ENCODE results near the gene TMEM87B.
"Not testable (repeated sequence)": the region's sequence is repeated elsewhere in the genome, so short reads cannot be mapped to it uniquely, and the experiment has no call there.

Gene TMEM87B

DNA sequence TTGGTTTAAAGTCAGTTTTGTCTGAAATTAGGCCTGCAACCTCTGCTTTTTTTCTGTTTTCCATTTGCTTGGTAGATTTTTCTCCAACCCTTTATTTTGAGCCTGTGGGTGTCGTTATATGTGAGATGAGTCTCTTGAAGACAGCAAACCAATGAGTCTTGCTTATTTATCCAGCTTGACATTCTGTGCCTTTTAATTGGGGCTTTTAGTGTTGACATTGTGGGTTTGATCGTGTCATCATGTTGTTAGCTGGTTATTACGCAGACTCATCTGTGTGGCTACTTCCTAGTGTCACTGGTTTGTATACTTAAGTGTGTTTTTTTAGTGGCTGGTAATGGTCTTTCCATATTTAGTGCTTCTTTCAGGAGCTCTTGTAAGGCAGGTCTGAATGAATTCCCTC lies 18.8 kb downstream of the TMEM87B start:
- no peak for DNase-seq (ENCODE audit: low read depth, low spot score)

DNA sequence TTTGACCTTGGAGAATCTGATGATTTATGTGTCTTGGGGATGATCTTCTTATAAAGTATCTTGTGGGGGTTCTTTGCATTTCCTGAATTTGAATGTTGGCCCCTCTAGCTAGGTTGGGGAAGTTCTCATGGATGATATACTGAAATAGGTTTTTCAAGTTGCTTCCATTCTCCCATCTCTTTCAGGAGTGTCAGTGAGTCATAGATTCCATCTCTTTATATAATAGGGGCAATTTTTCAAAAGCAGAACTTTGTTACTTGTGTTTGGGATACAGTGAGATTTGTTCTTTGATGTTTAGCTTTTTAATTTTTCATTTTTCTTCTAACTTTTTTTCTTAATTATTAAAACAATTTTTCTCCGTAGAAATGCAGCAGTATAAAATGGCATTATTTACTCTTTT lies 19.4 kb downstream of the TMEM87B start:
- DNase-seq (ENCODE audit: low read depth, low spot score): no peak

DNA sequence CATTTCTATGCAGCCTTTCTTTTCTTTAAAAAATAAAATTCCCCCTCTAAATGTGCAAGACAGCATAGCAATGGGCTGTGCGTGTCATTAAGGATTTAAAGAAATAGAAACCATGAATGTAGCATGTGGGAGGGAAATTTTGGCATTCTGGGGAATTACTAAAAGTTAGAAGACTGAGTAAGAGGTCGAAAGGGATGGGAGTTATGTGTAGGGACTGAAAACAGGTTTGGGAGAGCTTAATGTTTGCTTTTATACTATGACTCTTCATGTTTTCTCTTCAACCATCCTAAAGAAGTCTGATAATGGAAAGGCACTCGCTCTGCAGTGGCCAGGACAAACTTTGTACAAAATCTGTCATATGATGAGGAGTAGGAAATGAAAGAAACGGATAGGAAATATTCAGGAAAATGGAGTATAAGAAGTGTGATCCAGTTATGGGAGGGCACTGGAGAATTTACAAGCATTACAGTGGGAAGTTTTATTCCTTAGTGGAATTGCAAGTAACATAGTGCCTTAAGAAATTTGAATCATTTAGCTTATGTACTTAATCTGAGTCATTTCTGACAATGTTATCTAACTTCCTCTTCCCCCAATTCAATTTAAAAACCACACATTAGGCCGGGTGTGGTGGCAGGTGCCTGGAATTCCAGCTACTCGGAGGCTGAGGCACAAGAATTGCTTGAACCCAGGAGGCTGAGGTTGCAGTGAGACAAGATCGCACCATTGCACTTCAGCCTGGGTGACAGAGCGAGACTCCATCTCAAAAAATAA lies 20.6 kb downstream of the TMEM87B start:
- no peak for DNase-seq (ENCODE audit: low read depth, low spot score)

DNA sequence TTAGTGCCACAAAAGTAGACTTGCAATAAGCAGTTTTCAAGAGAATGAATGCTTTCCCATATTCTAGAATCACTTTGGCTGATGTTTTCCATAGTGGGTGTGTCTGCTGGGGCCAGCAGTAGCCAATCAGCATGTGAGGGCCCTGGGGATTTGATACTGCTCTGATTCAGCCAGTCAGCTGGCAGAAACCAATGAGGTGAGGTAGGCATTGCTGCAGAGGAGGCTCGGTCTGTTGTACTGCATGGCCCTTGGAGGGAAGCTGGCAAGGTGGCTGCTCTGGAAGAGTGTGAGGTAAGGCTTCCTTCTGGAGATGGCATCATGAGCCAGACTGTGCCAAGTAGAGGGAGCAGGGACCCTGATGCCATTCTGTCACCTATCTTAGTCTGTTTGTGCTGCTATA lies 22.7 kb downstream of the TMEM87B start:
- no peak for DNase-seq (ENCODE audit: low read depth, low spot score)

DNA sequence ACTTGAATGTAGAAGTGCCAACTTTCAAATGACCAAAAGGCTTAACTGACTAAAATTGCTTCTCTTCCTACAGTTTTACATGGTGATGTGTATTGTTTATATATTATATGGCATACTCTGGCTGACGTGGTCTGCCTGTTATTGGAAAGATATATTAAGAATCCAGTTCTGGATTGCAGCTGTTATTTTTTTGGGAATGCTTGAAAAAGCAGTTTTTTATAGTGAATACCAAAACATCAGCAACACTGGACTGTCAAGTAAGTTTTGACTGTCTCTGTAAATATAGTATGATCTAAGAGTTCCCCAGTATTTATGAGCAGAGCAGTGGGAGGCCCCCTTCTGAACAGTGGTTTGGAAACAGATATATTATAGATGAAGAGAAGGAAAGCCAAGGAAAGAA lies 26.2 kb downstream of the TMEM87B start:
- no peak for DNase-seq (ENCODE audit: low read depth, low spot score)

DNA sequence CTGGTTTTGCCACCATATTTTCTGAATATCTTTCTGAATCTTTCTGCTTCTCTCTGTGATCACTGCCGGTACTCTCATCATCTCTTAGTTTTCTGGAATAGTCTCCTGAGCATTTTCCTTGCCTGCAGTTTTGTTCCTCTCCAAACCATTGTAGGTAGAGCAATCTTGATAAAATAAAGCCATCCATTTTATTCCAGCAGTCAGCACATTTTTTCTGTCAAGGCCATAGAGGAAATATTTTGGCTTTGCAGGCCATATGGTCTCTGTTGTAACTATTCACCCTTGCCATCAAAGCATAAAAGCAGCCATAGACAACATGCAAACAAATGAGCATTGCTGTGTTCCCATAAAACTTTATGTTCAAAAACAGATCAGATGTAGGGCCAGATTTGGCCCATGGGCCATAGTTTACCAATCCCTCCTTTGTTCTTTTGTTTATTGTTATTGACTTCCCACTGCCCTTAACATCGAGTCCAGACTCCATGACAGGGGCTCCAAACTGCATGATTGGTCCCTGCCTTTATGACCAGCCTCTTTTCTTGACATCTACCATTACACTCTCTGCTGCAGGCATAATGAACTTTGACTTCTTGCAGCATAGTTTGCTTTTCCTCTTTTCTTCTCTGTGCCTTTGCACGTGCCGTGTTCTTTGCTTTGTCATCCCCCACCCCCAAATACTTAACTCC lies 29.8 kb downstream of the TMEM87B start:
- no peak for DNase-seq (ENCODE audit: low read depth, low spot score)

DNA sequence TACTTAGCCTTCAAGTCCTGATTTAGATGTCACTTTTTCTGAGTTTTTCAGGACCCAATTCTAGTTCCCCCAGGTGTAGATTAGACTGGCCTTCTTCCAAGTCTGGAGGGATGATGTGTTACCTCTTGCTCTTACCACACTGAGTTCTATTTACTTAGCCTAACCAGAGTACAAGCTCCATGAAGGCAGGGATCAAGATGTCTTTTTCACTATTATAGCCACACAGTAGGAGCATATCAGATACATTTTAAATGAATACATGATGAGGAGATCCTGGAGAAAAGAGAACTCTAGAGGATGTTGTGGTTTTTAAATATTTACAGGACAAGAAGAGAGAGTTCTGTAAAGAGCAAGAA lies 30.3 kb downstream of the TMEM87B start:
- no peak for DNase-seq (ENCODE audit: low read depth, low spot score)

DNA sequence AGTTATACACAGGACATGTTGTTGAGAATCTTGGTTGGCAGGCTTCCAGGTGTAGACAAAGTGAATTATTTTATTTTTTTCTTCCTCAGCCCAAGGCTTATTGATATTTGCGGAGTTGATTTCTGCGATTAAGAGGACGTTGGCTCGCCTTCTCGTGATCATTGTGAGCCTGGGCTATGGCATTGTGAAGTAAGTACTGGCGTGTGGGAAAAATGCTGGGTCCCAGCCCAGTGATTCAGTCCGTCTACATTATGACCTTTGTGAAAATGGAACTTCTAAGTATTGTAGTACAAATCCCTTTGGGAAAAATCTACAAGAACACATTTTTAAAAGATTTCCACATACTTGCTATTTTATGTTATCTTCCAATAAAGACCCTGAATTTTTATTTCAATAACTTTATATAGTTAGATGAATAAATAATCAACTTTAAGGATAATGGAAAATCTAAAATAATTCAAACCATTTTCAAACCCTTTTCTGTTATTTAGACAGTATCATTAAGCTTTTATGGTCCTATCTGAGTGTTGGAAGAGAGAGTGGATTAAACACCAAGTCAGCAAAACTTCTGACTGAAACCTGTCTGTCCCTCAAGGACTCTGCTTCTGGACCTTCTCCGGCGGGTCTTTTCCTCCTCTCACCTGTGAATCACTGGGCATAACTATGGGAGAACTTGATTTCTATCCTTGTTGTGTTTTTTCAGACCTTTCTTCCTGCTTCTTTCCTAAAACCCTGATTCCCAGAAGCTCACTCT lies 31.0 kb downstream of the TMEM87B start:
- DNase-seq (ENCODE audit: low read depth, low spot score): no peak

DNA sequence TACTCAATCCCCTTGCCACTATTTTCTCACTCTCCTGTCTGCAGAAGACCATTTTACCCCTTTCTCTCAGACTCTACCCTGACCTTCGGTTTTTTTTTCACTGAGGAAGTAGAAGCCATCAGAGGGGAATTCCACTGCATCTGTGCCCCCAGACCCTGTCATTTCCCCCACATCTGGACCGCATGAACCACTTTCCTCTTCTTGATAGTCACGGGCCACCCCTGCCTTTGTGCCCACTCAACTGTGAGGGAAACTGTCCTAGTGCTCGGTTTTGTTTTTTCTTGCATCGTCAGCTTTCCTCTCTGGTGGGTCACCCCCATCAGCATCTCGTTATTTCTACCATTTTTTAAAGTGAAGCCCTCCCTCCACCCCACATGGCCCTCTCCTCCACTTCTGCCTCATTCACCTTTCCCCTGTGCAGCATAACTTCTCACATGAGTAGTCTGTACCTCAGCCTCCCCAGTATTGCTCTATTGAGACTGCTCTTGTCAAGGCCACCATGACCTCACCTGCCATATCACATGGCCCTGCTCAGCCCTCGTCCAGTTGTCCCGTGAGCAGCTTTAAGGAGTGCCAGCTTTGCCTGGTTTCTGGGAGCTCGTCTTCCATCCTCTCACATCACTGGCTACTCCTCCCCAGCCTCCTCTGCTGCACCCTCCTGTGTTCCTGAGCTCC lies 32.4 kb downstream of the TMEM87B start:
- DNase-seq (ENCODE audit: low read depth, low spot score): no peak

DNA sequence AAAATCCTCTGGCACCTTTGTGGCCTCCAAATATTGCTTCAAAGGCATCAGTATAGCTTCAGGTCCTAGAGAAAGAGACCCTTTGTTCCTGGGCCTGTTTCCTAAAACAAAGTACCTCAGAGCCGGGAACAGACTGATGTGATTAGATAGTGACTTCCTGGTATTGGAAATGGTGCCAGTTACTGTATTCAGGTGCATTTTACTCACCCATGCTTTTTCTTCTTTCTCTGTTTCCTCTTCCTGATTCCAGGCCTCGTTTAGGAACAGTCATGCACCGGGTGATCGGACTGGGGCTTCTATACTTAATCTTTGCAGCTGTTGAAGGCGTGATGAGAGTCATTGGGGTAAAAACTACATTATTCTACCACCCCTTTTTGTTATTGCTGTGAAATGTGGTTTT lies 34.3 kb downstream of the TMEM87B start:
- DNase-seq (ENCODE audit: low read depth, low spot score): no peak

DNA sequence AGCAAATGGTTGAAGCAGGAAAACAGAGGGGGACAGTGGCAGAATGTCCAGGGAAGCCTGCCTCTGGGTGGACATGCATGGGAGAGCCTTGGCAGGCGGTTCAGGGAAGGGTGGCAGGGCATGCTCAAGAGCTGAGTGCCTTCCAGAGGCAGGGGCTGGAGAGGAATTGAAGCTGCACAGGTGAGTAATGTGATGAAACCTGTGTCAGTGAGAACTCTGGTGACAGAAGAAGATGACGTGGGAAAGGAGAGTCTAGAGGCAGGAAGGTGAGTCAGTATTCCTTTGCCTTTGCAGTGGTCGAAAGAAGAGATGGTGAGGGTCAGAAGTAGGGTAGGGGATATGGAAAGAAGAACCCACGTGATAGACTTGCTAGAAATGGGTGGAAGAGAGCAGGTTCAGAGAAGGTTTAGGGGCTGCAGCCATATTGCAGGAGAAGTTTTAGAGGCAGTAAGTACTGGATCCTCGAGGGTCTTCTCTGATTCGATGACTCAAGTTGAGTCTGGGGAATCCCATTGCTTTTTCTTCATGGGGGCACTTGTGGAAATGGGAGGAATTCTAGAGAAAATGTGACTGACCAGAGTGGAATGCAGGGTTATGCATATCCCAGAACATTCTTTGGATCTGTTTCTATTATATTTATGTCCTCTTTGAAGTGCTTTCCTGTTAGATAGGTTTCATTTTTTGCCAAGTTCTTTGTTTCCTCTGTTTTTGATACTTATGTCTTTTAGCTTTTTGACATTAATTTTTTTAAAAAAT lies 37.4 kb downstream of the TMEM87B start:
- peak; percentile 17 for DNase-seq (ENCODE audit: low read depth, low spot score)

DNA sequence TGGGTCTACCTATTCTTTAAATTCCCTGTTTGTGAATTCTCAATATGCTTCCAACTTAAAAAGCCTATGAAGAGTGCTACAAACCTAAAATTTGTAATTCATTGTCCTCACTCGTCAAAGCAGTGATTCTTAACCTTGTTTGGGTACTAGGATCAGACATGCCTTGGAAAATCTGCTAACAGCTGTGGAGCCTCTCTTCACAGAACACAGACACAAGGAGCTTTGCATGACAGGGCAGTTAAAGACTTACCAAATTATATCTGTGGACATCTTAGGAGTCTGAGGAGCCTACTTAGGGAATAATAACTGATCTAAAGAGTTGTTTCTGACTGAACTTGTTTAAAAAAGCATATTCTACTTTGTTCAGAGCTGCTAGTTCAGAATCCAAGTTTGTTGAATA lies 38.1 kb downstream of the TMEM87B start:
- no peak for DNase-seq (ENCODE audit: low read depth, low spot score)

DNA sequence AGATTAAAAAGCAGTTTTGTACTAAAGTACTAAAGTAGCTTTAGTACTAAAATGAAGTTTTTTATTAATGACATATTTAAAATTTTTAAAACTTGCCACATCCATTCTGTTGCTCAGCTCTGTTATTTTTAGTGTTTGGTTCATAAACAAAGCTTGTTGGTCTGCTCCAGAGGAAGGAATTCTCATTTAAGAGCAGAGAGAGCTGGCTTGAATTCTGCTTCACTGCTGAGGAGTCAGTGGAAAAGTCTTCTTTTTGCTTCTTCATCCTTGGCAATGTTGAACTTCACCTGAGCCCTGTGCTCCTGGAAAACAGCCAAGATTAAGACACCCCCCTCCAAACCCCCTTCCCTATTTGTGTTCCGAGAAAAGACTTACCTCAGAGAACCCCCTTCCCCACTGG lies 40.6 kb downstream of the TMEM87B start:
- no peak for DNase-seq (ENCODE audit: low read depth, low spot score)

DNA sequence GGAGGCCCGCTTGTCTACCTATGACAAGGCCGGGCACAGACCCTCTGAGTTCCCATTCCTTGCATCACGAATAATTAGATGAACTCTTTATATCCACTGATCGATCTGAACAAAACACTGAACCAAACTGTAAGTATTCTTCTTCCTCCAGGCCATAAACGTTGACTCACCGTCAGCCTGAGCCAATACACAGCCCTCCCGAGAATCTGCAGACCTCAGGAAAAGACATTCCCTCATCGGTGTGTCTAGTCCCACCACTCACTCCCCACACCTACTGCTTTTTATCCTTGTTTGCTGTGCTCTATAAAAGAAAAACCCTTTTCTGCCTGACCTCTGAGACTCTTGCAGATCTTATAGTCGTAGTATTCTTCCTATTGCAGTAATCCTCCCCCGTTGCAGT lies 41.0 kb downstream of the TMEM87B start:
- no peak for DNase-seq (ENCODE audit: low read depth, low spot score)

DNA sequence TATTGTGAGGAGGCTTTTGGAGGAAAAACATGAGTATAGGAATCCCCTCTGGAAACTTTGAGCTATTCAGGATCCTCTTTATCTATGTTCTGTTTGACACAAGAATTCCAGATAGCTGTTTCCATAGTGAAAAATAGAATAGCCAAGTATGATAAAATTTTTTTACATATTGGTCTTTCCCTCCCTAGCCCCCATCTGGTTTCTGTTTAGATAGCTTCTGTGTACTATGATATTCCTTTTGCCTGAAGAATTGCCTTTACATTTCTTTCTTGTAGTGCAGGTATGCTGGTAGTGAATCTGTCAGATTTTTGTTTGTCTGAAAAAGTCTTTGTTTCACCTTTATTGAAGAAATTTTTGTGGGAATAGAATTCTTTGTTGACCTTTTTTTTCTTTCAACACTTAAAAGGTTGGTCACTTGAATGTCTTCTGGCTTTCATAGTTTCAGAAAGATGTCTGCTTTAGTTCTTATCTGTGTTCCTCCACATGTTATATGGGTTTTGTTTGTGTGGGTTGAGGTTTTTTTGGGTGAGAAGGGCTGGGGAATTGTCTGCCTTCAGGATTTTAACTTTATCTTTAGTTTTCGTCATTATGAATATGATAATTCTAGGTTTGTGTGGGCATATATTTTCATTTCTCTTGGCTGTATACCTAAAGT lies 53.2 kb downstream of the TMEM87B start:
- no peak for DNase-seq (ENCODE audit: low read depth, low spot score)

DNA sequence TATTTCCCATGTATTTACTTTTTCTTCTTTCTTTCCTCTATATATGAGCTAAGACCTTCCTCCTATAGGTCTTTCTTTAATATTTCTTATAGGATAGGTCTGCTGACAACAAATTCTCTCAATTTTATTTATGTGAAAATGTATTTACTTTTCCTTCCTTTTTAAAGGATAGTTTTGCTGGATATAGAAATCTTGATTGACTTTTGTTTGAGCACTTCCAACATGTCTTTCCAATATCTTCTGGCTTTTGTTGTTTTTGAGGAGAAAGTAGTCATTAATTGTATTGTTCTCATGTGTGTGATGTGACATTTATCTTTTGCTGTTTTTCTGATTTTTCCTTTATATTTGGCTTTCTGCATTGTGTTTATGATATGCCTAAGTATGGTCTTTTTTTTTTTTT lies 54.2 kb downstream of the TMEM87B start:
- no peak for DNase-seq (ENCODE audit: low read depth, low spot score)

DNA sequence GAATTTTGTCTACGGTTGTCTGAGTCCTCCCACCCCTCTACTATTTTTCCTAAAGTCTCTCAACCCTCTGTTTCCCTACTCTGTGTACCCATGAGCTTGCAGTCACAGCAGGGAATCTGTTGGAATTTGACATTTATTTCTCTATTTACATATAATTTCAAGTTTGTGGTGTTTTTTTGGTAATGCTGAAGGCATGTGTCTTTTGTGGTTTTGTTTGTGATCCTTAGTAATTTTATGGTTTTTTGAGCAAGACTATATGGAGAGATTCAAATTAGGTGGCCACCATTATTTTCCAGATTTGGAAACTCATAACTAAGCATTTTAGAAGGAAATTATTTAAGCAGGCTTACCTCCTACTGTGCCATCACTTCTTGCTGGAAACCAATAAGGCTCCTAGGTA lies 55.9 kb downstream of the TMEM87B start:
- no peak for DNase-seq (ENCODE audit: low read depth, low spot score)

DNA sequence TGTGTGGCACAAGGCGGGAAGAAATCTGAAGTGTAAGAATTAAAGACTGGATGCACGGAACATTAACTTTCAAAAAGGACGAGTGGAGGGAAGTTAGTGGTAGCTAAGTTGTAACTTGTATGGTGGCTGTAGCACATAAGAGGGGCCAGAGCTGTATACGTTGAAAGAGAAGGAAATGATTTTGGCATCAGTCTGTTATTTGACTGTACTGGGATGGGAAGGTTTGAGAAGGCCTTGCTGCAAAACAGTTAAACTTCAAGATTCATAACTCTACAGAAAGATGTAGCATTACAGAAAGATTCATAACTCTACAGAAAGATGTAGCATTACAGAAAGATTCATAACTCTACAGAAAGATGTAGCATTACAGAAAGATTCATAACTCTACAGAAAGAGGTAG lies 58.3 kb downstream of the TMEM87B start:
- DNase-seq (ENCODE audit: low read depth, low spot score): not testable (repeated sequence)

DNA sequence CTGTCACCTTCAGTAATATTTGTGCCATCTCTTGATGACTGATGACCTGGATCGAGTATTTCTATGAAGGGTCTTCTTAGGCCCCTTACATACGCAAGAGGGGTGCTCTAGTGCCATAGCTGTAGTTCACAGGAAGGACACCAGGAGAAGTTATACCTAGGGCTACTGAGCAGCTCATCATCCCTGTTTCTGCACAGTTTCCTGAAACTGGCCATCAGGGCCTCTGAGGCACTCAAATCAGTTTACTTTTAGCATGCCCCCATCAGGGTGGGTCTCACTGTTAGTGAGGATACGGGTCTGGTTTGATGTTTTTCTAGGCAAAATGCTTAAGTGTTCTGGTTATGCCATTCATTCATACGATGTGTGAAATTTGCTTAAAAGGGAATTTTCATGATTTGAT lies 63.1 kb downstream of the TMEM87B start:
- DNase-seq (ENCODE audit: low read depth, low spot score): no peak

DNA sequence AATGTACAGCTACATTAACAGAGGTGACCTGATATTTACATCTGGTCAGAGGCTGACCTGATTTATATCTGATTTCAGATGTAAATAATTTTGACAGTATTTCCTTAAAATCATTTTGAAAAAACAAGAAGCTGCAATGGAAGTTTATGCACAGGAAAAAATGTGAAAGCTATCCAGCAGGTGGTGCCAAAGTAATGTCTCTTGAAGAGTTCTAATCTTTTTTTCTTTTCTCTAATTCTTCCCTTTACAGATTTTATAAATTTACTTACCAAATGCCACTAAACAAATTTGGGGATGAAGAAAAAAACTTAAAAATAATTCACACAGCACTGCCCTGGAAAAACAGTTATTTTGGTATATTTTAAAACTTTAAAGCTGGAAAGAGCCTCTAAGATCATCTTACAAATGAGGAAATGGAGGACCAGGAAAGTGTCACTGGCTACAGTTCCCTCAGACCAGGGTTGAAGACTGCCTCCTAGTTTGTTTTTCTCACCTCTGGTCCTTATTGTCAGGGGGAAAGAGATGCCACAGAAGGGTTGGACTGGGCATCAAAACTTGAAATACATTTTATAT lies 66.7 kb downstream of the TMEM87B start:
- DNase-seq (ENCODE audit: low read depth, low spot score): peak; percentile 26

DNA sequence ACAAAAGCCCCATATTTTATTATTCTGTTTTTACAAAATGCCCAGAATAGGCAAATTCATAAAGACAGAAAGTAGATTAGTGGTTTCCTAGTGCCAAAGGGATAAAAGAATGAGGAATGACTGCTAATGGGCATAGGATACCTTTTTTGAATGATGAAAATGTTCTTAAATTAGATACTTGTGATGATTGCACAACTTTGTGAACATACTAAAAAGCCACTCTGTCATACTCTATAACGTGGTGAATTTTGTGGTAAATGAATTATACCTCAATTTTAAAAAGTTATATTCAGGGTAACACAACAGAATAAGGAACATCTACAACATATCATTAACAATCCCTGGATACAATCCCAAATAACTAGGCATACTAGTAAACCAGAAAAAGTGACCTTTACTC lies 74.0 kb downstream of the TMEM87B start:
- DNase-seq (ENCODE audit: low read depth, low spot score): no peak

Data from smooth muscle cell of the brain vasculature (primary cell).